ENCODE results near the gene SMIM41.
"Not testable (repeated sequence)": the region's sequence is repeated elsewhere in the genome, so short reads cannot be mapped to it uniquely, and the experiment has no call there.

SMIM41 gene

DNA sequence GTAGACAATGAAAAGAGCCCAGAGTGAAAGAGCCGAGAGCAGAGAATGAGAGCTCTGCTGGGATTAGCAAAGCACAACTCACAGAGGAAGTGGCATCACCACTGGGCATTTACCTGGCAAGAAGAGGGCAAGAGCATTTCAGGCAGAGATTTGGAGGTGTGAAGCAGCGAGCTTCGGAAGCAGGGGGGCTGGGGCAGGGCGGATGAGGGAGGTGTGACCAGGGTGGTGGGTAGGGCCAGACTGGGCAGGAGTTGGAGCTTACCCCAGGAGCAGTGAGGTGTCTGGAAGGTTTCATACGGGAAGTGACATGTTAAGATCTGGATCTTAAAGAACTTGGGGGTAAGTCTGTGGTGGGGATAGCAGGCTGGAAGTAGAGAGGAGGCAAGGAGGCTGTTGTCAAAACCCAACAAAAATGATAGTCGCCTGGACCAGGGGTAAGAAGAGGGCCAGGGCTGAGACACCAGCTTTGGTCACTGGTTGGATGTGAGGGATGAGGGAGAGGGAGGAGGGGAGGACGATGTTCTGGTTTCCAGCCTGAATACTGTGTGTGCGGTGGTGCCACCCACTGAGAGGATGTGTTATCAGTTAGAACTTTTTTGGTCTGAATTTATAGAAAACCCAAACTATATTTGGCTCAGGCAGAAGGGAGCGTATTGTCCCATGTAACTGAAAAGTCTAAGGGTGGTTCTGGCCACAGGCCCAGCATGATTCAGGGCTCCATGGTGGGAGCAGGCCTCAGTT, 5.2 kb downstream of the SMIM41 start:
- no peak overlapping the region for H3K27ac Mint-ChIP-seq
- no peak overlapping the region for H3K4me3 Mint-ChIP-seq
- H3K36me3 Mint-ChIP-seq (ENCODE audit: low read depth): no peaks in the 10 kb centered on the region
- H3K9me3 Mint-ChIP-seq: no peaks in the 10 kb centered on the region
- H3K27me3 Mint-ChIP-seq: peaks cover 24% of the 10 kb centered on the region
- no peak for DNase-seq
- peaks cover 4% of the 10 kb centered on the region for H3K4me1 Mint-ChIP-seq (ENCODE audit: low read depth)

DNA sequence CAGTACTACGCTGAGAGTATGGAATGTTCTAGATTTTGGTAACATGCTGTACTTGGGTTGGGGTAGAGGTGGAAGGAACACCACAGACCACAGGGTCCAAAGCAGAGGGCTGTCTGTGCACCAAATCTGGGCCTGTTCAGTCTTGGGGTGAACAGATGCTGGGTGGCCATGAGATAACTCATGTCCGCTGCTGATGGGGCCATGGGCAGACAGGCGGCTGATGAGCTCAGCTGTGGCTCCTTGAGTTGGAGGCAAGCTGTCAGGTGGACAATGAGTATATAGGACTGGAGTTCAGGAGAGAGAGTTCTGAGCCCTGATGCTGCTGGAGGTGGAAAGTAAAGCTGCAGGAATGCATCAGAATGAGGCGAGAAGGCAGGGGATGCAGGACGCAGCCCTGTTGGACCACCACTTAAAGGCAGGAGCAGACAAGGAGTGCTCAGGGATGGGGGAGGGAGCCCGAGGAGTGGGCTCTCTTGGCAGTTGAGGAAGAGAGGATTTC, 6.2 kb downstream of the SMIM41 start:
- H3K4me1 Mint-ChIP-seq (ENCODE audit: low read depth): peaks cover 4% of the 10 kb centered on the region
- H3K36me3 Mint-ChIP-seq (ENCODE audit: low read depth): no peaks in the 10 kb centered on the region
- H3K27ac Mint-ChIP-seq: no peak overlapping the region
- no peaks in the 10 kb centered on the region for H3K9me3 Mint-ChIP-seq
- DNase-seq: peak; percentile 8
- peaks cover 34% of the 10 kb centered on the region for H3K27me3 Mint-ChIP-seq
- no peak overlapping the region for H3K4me3 Mint-ChIP-seq

DNA sequence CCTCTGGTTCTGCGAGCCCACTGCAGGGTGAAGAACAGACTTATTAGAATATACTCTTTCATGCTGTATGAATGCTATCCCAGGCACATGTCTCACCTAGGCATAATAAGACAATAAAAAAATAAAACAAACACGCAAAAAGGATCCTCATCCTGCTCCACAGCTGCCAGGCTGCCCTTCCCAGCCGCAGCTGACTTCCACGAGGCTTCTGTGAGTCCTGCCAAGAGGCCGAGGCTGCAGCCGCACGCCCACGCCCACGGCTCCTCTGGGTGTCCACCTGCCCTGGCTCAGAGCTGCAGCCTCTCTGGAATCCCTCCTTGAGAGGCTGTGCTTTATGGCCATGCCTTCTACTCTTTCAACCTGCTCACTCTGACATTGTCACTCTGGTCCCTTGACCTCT, 6.9 kb downstream of the SMIM41 start:
- H3K4me3 Mint-ChIP-seq: no peak overlapping the region
- H3K9me3 Mint-ChIP-seq: no peaks in the 10 kb centered on the region
- no peak for DNase-seq
- no peaks in the 10 kb centered on the region for H3K36me3 Mint-ChIP-seq (ENCODE audit: low read depth)
- no peak overlapping the region for H3K27ac Mint-ChIP-seq
- H3K27me3 Mint-ChIP-seq: peaks cover 41% of the 10 kb centered on the region
- peaks cover 4% of the 10 kb centered on the region for H3K4me1 Mint-ChIP-seq (ENCODE audit: low read depth)

DNA sequence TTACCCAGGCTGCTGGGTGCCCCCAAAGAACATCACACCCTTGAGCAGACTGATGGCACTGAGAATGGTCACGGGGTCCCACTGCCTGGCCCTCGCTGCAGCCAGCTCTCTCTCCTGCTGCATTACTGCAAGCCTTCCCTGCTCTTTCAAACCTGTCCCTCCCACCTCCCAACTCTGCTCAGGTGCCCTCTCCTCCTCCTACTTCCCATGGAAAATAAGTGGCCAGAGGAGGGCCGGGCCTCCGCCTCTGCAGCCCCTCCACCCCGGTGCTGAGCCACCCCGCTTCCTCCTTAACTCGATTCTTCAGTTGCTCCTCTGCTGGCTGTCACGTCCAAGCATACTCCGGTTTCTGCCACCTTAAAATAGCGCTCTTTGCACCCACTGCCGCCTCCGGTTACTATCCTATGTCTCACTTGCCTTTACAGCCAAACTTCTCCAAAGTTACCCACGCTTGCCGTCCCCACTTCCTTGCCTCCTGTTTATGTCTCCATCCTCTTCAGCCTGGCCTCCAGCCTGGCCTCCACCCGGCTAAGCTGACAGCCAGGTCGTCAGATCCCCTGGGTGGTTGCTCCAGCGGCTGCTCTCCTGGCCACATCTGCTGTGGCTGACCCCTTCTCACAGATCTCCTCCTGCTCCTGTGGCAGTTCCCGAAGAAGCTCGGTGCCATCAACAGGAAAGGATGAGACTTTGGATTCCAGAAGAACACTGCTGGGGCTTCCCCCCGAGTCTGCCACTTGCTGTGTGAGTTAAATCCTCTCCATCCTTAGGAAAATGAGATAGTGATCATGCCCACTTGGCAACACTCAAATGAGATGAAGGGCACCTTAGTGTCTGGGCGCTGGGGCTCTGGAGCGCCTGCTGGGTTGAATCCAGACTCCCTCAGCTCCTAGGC, 7.7 kb downstream of the SMIM41 start:
- H3K4me1 Mint-ChIP-seq (ENCODE audit: low read depth): peaks cover 2% of the 10 kb centered on the region
- no peak overlapping the region for H3K4me3 Mint-ChIP-seq
- peak; percentile 23 for DNase-seq

DNA sequence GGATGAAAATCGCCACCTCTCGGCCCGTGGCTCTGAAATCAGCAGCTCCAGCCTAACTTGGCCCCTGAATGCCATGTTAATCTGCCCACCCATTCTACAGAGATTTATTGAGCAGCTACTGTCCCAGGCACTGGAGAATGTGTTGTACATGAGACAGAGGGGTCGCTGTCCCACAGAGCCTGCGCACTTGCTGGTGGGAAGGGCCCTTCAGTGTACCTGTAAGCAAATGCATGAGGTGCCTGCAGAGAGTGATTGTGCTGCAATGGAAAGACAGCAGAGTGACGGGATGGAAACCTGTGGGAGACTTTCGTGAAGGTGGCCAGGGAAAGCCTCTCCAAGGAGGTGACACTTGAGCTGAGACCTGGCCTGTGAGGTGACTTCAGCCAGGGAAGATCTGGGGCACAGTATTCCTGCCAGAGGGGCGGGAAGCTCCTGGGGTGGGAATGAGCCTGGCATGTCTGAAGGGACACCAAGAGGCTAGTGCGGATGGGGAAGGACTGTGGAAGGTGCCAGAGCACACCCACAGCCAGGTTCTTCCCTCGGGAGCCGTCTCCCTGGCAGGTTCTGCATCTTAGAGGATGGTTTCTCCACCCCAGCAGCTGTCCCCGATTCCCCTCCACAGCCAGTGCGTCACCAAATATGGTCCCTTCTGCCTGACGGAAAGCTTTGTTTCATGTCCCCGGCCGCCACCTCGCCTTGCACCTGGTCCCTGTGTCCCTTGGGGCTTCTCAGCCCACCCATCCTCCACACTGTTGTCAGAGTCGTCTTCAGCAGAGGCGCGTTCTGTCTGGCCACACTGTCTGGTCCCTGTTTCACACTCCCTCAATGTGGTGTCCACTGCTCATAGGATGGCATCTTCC, 8.7 kb downstream of the SMIM41 start:
- no peaks in the 10 kb centered on the region for H3K9me3 Mint-ChIP-seq
- no peaks in the 10 kb centered on the region for H3K36me3 Mint-ChIP-seq (ENCODE audit: low read depth)
- no peak overlapping the region for H3K4me3 Mint-ChIP-seq
- peaks cover 52% of the 10 kb centered on the region for H3K27me3 Mint-ChIP-seq
- no peak overlapping the region for H3K27ac Mint-ChIP-seq
- peak; percentile 14 for DNase-seq
- peaks cover 2% of the 10 kb centered on the region for H3K4me1 Mint-ChIP-seq (ENCODE audit: low read depth)

More for the DNA sequence above, 7.7 kb downstream of the SMIM41 start:
- Mint-ChIP-seq H3K27me3 (peaks cover 47% of the 10 kb centered on the region), H3K36me3 (ENCODE audit: low read depth) (no peaks in the 10 kb centered on the region), H3K9me3 (no peaks in the 10 kb centered on the region), H3K27ac (no peak overlapping the region)

DNA sequence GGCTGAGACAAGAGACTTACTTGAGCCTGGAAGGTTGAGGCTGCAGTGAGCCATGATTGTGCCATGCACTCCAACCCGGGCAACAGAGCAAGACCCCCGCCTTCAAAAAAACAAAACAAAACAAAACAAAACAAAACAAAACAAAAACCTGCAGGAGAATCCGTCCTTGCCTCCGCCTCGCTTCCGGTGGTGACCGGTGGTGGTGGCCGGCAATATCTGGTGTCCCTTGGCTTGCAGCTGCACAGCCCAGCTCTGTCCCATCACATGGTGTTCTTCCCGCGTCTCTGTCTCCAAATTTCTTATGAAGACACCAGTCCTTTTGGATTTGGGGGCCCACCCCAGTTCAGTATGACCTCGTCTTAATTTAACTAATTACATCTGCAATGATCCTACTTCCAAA, 10.0 kb downstream of the SMIM41 start:
- DNase-seq: no peak
- H3K36me3 Mint-ChIP-seq (ENCODE audit: low read depth): no peaks in the 10 kb centered on the region
- no peaks in the 10 kb centered on the region for H3K4me1 Mint-ChIP-seq (ENCODE audit: low read depth)
- no peaks in the 10 kb centered on the region for H3K9me3 Mint-ChIP-seq
- no peak overlapping the region for H3K4me3 Mint-ChIP-seq
- H3K27ac Mint-ChIP-seq: no peak overlapping the region
- peaks cover 57% of the 10 kb centered on the region for H3K27me3 Mint-ChIP-seq

DNA sequence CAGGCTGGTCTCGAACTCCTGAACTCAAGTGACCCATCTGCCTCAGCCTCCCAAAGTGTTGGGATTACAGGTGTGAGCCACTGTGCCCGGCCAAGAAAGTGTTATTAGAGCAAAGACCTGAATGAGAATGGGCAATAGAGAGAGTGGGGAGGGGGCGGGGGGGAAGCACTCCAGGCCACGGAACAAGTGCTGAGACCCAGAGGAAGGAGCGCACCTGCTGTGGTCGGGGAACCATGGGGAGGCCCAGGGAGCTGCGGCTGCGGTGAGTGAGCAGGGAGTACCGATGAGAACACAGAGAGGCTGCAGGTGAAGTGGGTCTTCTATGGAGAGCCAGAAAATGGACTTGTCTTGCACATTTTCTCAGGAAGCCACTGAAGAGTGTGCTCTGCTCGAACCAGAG, 10.8 kb downstream of the SMIM41 start:
- H3K9me3 Mint-ChIP-seq: no peaks in the 10 kb centered on the region
- H3K4me1 Mint-ChIP-seq (ENCODE audit: low read depth): no peaks in the 10 kb centered on the region
- peak; percentile 11 for DNase-seq
- no peaks in the 10 kb centered on the region for H3K36me3 Mint-ChIP-seq (ENCODE audit: low read depth)
- peaks cover 57% of the 10 kb centered on the region for H3K27me3 Mint-ChIP-seq
- no peak overlapping the region for H3K4me3 Mint-ChIP-seq
- no peak overlapping the region for H3K27ac Mint-ChIP-seq

DNA sequence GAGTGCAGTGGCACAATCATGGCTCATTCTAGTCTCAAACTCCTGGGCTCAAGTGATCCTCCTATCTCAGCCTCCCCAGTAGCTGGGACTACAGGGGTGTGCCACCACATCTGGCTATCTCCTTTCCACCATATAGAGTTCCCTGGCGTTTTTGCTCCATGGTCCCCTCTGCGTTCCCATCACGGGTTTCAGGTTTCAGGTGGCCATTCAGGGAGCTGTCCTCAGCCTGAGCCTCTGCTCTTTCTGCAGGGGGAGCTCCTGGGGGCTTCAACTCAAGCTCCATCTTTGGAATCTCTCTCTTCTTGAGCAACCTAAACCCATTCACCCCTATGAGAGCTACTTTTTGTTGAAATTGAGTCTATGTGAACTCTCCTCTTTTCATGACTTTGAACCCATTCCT, 11.6 kb downstream of the SMIM41 start:
- Mint-ChIP-seq H3K4me3 (no peak overlapping the region), H3K36me3 (ENCODE audit: low read depth) (no peaks in the 10 kb centered on the region), H3K27ac (no peak overlapping the region), H3K9me3 (no peaks in the 10 kb centered on the region), H3K27me3 (peaks cover 57% of the 10 kb centered on the region), H3K4me1 (ENCODE audit: low read depth) (no peaks in the 10 kb centered on the region)
- no peak for DNase-seq

DNA sequence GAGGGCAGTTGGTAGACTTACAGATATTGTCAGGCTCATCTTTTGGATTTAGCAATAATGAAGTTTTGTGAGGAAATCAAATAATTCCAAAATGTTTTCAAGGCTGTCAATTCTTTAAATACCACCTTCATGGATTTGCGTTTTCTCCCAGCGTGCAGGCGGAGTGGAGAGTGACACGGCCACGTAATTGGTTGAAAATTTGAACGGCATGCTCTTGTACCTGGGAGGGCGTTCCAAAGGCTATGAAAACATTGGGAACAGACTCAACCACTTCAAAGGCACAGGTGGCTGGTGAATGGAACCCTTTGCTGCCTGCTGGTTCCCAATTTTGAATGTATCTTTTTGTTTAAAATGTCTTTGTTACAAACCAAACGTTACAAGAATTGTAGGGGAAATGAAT, 12.4 kb downstream of the SMIM41 start:
- no peak overlapping the region for H3K27ac Mint-ChIP-seq
- DNase-seq: no peak
- H3K36me3 Mint-ChIP-seq (ENCODE audit: low read depth): no peaks in the 10 kb centered on the region
- H3K27me3 Mint-ChIP-seq: peaks cover 58% of the 10 kb centered on the region
- H3K9me3 Mint-ChIP-seq: no peaks in the 10 kb centered on the region
- H3K4me3 Mint-ChIP-seq: no peak overlapping the region
- H3K4me1 Mint-ChIP-seq (ENCODE audit: low read depth): no peaks in the 10 kb centered on the region

DNA sequence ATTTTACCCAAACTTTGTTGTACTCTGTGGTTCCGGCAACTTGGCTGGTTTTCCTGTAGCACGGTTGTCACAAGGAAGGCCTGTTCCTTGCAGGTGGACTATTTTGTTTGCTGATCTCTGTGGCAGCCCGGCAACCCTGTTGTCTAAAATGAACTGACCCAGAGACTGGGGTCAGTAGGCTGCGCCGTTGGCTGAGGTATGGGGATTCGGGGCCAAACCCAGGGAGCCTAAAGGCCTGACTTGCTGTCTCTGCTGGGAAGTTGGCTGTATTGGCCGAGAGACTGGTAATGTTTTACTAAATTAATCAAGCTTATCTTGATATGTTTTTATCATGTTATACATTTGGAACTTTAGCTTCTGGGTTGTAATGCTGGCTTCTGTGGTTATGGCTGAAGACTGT, 13.8 kb downstream of the SMIM41 start:
- no peak overlapping the region for H3K4me3 Mint-ChIP-seq
- no peak for DNase-seq

DNA sequence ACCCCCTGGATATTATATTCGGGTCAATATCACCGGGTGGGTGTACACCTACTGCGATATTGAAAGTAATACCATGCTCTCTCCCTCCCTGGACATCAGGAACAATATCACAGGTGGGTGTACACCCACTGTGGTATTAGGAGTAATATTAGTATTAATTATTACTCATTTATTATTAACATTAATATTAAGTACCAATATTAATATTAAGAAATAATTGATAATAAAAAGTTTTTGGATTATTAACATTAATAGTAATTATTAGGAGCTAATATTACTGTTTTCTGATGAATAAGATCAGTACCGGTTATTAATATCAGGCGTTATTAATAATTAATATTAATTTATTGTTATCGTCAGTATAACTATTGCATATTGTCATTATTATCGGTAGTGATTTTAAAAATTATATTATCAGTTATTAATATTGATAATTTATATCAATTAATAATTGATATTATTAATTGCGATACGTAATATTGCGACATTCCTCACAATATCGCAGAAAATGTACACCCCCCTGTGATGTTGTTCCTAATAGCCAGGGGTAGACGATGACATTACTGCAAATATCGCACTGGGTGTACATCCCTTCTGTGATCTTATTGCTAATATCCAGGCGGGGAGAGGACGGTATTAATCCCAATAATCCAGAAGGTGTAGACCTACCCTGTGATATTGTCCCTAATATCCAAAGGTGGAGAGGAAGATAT, 17.0 kb downstream of the SMIM41 start:
- H3K4me1 Mint-ChIP-seq (ENCODE audit: low read depth): no peaks in the 10 kb centered on the region
- no peaks in the 10 kb centered on the region for H3K9me3 Mint-ChIP-seq
- DNase-seq: no peak
- H3K4me3 Mint-ChIP-seq: no peak overlapping the region
- no peaks in the 10 kb centered on the region for H3K36me3 Mint-ChIP-seq (ENCODE audit: low read depth)
- peaks cover 43% of the 10 kb centered on the region for H3K27me3 Mint-ChIP-seq
- no peak overlapping the region for H3K27ac Mint-ChIP-seq

More for the DNA sequence above, 13.8 kb downstream of the SMIM41 start:
- Mint-ChIP-seq H3K9me3 (no peaks in the 10 kb centered on the region), H3K4me1 (ENCODE audit: low read depth) (no peaks in the 10 kb centered on the region), H3K36me3 (ENCODE audit: low read depth) (no peaks in the 10 kb centered on the region), H3K27me3 (peaks cover 58% of the 10 kb centered on the region), H3K27ac (no peak overlapping the region)

DNA sequence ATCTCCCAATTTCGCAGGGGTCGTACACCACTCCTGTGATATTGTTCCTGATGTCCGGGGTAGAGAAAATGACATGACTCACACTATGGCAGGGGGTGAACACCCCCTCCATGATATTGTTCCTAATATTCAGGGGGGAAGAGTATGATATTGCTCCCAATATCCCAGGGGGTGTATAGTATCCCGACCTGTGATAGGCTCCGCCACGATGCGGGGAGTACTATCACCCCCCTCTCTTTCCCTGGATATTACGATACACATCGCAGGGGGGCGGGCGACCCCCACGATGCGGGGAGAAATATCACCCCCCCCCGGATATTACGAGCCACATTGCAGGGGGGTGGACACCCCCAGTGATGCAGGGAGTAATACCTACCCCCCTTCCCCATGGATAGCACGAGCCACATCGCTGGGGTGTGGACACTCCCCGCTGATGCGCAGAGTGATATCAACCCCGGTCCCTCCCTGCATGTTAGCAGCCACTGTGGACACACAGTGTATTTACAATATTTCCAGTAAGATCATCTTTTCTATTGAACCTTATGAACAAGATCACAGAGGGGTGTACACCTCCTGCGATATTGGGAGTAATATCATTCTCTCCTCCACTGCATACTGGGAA, 17.7 kb downstream of the SMIM41 start:
- peaks cover 45% of the 10 kb centered on the region for H3K27me3 Mint-ChIP-seq
- no peaks in the 10 kb centered on the region for H3K36me3 Mint-ChIP-seq (ENCODE audit: low read depth)
- no peak overlapping the region for H3K27ac Mint-ChIP-seq
- no peak overlapping the region for H3K4me3 Mint-ChIP-seq
- no peaks in the 10 kb centered on the region for H3K4me1 Mint-ChIP-seq (ENCODE audit: low read depth)
- H3K9me3 Mint-ChIP-seq: no peaks in the 10 kb centered on the region
- no peak for DNase-seq

DNA sequence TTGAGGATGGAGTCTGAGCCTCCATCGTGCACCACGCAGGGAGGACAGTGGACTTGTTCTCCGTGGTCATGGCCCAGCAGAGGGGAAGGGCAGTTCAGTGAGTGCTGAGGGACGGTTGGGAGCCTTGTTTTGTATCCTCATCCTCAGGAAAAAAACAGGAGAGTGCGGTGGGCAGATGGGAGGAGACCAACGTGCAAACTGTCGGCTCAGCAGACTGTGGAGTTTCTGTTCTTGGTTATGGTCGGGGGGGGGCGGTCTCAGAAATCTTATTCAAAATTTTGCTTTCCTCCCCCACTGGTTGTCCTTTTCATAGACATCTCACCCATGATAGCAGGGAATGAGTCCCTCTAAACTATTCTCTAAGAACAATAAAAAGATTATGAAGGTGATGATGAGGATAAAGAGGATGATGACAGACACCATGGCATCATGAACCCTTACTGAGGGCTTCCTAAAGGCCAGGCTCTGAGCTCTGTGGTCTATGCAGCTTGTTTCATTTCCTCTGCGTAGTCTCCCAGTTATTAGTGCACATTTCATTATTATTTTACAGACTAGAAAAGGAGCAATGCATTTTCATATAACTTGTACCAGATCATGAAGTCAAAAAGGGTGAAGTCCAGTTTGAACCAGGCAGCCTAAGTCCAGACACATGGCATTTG, 25.1 kb downstream of the SMIM41 start:
- peaks cover 59% of the 10 kb centered on the region for H3K27me3 Mint-ChIP-seq
- H3K4me3 Mint-ChIP-seq: not testable (repeated sequence)

More for the DNA sequence above, 25.1 kb downstream of the SMIM41 start:
- H3K36me3 Mint-ChIP-seq (ENCODE audit: low read depth); H3K27ac Mint-ChIP-seq; H3K4me1 Mint-ChIP-seq (ENCODE audit: low read depth); H3K9me3 Mint-ChIP-seq; DNase-seq: not testable (repeated sequence)
